Aorta (tissue), 5 donors: ENCODE measurements around the gene BTBD16. TPM values are rescaled to one million over a fixed set of nuclear protein-coding genes. Genes with fewer than 3 reads are reported as not detected.

Experiments
- ATAC-seq: fragments of 200-7000 bp; cut with Tn5 transposase; one replicate; pipeline ENCODE4 v1.9.1; 2022; ENCODE audit warnings: moderate library complexity; ENCODE audit not compliant: low FRiP score
- DNase-seq, 2 donors: peaks; one replicate each; pipeline ENCODE4 v3.0.0-alpha.2; 2020
- H3K27ac ChIP-seq, 2 donors: one replicate each; pipeline ENCODE4 v1.5.1; 2013; ENCODE audit warnings: low read length in 2 of 2, mild to moderate bottlenecking in 2 of 2, moderate library complexity in 2 of 2, control low read depth in 1 of 2, inconsistent platforms in 1 of 2, low read depth in 1 of 2
- H3K27me3 ChIP-seq, 2 donors: one replicate each; pipeline ENCODE4 v1.6.1; 2013; ENCODE audit warnings: control low read depth in 1 of 2, low read length in 1 of 2, mild to moderate bottlenecking in 1 of 2, moderate library complexity in 1 of 2; ENCODE audit not compliant: insufficient read depth in 2 of 2, control insufficient read depth in 1 of 2
- H3K36me3 ChIP-seq, 2 donors: one replicate each; pipeline ENCODE4 v1.6.1; 2013; ENCODE audit warnings: control low read depth in 1 of 2, low read length in 1 of 2, mild to moderate bottlenecking in 1 of 2; ENCODE audit not compliant: insufficient read depth in 2 of 2, control insufficient read depth in 1 of 2
- H3K4me1 ChIP-seq, 2 donors: one replicate each; pipeline ENCODE4 v1.6.1; 2013; ENCODE audit warnings: low read length in 2 of 2, control low read depth in 1 of 2, mild to moderate bottlenecking in 1 of 2, moderate library complexity in 1 of 2; ENCODE audit not compliant: insufficient read depth in 2 of 2, control insufficient read depth in 1 of 2
- H3K4me3 ChIP-seq, 2 donors: one replicate each; pipeline ENCODE4 v1.5.1; 2013; ENCODE audit warnings: low read length in 2 of 2, control low read depth in 1 of 2, mild to moderate bottlenecking in 1 of 2
- H3K9me3 ChIP-seq: one replicate; pipeline ENCODE4 v1.6.1; 2013; ENCODE audit warnings: mild to moderate bottlenecking, low read length; ENCODE audit not compliant: control insufficient read depth
- WGBS, 2 donors: extraction: QIAGEN DNeasy Blood & Tissue Kit; methylation state at CpG; one replicate each; pipeline ENCODE4 v1.1.7; 2013; 5-methylcytosine and 5-hydroxymethylcytosine counted together
- intact Hi-C, 2 donors: fragments of 100-400 bp; cut with DNase I; formaldehyde crosslinking; loops; one replicate each; pipeline versions ENCODE4 v1.14.2 to v1.15.0; 2022
- polyA plus RNA-seq, 2 donors: library from polyadenylated mRNA; stranded (reverse); fragments of 200-250 nt; gene quantifications; one replicate each; pipeline ENCODE4 v1.2.3, GENCODE V29; 2013
- total RNA-seq, 2 donors: library from RNA; stranded (reverse); fragmentation: NEBNext Ultra II Directional; extraction: Animal tissue kit (Norgen Biotek cat#: 25700); gene quantifications; one replicate each; pipeline ENCODE4 v1.2.1, GENCODE V29; 2021
- donor health status: healthy with polysubstance abuse.
- donor health status: Bipolar disorder and iron deficiency.
- donor health status: DM: no; HTN: no; CAD: no.
- donor health status: DM: no; HTN: no; CAD: no.
- donor health status: DM: yes; HTN: yes; CAD: no.

The BTBD16 gene
- total and polyA plus RNA-seq, 4 donors: 1.2 to 2.4 (median 2.3) TPM; not detected in 1

DNA sequence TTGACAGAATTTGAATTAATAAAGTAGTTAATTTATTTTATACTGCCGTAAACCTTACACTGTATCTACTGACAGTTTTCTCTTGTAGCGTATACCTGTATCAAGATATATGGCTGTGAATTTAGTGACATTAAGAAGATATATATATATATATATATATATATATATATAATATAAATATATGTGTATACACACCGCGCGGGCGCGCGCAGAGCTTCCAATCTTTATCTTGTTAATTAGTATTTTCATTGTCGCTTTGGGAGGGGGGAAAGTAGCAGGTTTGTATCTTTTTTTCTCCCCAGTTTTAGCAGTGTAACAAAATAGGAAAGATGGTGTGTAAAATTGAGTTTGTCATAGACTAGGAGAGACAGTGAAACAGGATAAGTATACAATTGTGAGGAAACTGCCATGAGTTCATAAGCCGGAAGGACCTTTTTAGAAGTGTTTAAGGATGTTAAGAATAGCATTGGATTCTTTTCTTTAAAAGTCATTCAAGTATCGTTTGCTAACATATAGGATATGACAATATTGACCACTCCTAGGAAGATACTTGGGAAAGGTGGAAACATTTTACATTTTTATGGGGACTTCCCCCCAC is 105.4 kb downstream of the BTBD16 start:
- Histone ChIP-seq H3K4me1 (no peaks in the 10 kb centered on the region), H3K27ac (no peak overlapping the region), H3K9me3 (no peaks in the 10 kb centered on the region), H3K4me3 (no peak overlapping the region), H3K27me3 (no peaks in the 10 kb centered on the region), H3K36me3 (no peaks in the 10 kb centered on the region)
- intact Hi-C loops: no loop called here
- DNase-seq (no peak), ATAC-seq (no peak)
- WGBS, 2 donors: 82% methylated on average over 11 of the region's 11 CpGs

DNA sequence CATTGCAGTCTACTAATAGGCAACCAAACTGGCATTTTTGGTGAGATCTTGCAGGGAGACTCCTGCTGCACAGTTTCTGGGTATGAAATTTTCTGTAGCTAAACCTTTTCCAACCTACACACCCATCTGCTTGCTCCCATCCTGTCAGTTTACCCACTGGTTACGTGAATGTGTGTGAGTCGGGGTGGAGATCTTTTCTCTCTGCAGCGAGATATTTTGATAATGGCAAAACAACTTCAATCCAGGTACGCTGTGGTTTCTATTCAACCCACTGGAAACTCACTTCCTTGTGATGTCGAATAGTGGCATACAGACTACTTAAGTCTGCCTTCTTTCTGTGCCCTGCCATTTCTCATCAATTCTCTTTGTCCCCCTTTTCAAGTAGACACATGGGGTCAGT is 107.9 kb downstream of the BTBD16 start:
- no peaks in the 10 kb centered on the region for H3K9me3 ChIP-seq
- H3K27me3 ChIP-seq: no peaks in the 10 kb centered on the region
- intact Hi-C loops: no loop called here
- WGBS, 2 donors: 98% methylated on average over 5 of the region's 5 CpGs
- no peak overlapping the region for H3K4me3 ChIP-seq
- ATAC-seq (no peak), DNase-seq (no peak)
- no peaks in the 10 kb centered on the region for H3K36me3 ChIP-seq
- no peaks in the 10 kb centered on the region for H3K4me1 ChIP-seq
- no peak overlapping the region for H3K27ac ChIP-seq

DNA sequence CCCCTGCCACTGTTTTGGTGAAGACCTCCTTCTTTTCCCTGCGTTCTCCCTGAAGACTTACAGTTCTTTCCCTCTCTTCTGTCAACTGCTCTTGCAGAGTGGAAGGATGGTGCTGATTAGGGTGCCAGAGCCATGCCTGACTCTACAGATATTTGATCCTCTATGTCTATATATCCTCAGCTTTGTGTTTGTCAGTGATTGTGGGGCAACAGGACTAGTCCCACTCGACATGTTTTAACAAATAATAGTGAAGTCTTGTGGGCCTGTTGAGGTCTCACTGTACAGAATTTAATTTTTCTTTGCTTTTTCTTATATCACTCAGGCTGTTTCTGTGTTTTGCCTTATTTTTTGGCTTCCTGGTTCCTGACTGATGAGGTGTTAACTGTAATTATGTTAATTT is 108.4 kb downstream of the BTBD16 start:
- H3K27me3 ChIP-seq: no peaks in the 10 kb centered on the region
- no peak overlapping the region for H3K27ac ChIP-seq
- ATAC-seq: no peak
- DNase-seq: no peak
- 91% methylated on average over 2 of the region's 2 CpGs for WGBS, 2 donors
- no peak overlapping the region for H3K4me3 ChIP-seq
- H3K36me3 ChIP-seq: no peaks in the 10 kb centered on the region
- no peaks in the 10 kb centered on the region for H3K4me1 ChIP-seq
- intact Hi-C loops: no loop called here
- no peaks in the 10 kb centered on the region for H3K9me3 ChIP-seq

DNA sequence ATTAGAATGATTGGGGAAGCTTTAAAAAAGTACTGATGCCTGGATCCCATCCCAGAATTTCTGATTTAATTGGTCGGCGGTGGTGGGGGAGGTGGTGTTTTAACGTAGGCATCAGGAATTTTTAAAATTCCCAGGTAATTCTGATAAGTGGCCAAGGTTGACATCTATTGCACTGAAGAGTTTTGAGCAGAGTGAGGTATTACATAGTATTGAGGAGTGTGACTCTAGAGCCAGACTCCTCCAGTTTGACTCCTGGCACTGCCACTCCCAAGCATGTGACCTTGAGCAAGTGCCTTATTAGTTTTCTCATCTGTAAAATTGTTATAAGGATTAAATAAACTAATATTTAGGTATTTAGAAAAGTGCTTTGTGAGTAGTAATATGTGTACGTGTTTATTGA is 109.6 kb downstream of the BTBD16 start:
- no peak overlapping the region for H3K4me3 ChIP-seq
- ATAC-seq (no peak), DNase-seq (no peak)
- H3K36me3 ChIP-seq: no peaks in the 10 kb centered on the region
- intact Hi-C loops: no loop called here
- no peaks in the 10 kb centered on the region for H3K9me3 ChIP-seq
- no peaks in the 10 kb centered on the region for H3K27me3 ChIP-seq
- H3K27ac ChIP-seq: no peak overlapping the region
- 88 to 89% methylated on average over 4 of the region's 4 CpGs for WGBS, 2 donors
- H3K4me1 ChIP-seq: no peaks in the 10 kb centered on the region

DNA sequence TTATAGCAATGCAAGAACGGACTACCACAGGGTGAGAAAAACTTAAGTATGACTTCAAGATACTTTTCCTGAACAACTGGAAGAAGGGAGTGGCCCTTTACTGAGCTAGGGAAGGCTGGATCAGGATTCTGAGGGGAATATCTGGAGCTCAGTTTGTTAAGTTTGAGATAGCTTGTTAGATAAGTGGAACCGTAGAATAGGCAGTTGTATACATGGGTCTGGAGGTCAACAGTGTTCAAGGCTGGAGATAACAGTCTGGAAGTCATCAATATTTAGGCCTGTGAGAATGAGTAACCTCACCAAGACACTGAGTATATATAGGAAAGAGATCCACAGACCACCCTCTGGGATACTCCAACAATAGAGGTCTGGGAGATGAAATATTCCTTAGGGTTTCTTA is 110.6 kb downstream of the BTBD16 start:
- no peaks in the 10 kb centered on the region for H3K27me3 ChIP-seq
- no peak for DNase-seq
- H3K4me3 ChIP-seq: no peak overlapping the region
- 70 to 95% methylated on average over 2 of the region's 2 CpGs for WGBS, 2 donors
- H3K27ac ChIP-seq: no peak overlapping the region
- no peak for ATAC-seq
- intact Hi-C loops: no loop called here
- H3K4me1 ChIP-seq: no peaks in the 10 kb centered on the region
- H3K36me3 ChIP-seq: no peaks in the 10 kb centered on the region
- no peaks in the 10 kb centered on the region for H3K9me3 ChIP-seq

DNA sequence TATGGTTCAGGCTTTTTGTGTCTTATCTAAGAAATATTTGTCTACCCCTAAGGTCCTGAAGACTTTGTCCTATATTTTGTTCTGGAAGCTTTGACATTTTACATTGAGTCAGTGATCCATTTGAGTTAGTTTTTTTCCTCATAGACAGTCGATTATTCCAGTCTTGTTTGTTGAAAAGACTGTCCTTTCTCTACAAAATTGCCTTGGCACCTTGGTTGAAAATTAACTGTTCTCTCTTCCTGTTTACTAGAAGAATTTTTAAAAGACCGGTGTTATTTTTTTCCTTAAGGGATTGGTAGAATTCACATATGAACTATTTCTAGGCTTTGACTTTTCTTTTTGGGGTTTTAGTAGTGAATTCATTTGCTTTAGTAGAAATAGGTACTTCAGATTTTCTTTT is 115.4 kb downstream of the BTBD16 start:
- Histone ChIP-seq H3K36me3 (no peaks in the 10 kb centered on the region), H3K4me1 (no peaks in the 10 kb centered on the region), H3K27ac (no peak overlapping the region), H3K4me3 (no peak overlapping the region), H3K27me3 (no peaks in the 10 kb centered on the region), H3K9me3 (no peaks in the 10 kb centered on the region)
- DNase-seq: no peak
- no peak for ATAC-seq
- 76 to 90% methylated on average over 2 of the region's 2 CpGs for WGBS, 2 donors
- intact Hi-C loops: no loop called here

DNA sequence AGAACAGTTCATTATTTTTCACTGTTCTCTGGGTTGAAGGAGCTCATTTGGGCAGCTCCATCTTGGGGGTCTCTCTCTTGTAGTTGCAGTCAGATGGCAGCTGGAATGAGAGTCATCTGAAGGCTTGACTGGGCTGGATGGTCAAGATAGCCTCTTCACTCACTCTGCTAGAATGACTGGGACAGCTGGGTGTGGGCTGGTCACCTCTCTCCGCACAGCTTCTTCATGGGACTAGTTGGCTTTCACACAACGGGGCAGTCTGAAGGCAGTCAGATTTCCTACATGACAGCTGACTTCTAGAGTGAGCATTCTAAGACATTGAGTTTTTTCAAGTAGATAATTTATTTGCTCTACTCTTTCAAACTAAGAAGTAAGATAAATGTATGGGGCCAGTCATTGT is 116.5 kb downstream of the BTBD16 start:
- DNase-seq (no peak), ATAC-seq (no peak)
- no peaks in the 10 kb centered on the region for H3K27me3 ChIP-seq
- 96 to 98% methylated on average over 2 of the region's 2 CpGs for WGBS, 2 donors
- intact Hi-C loops: no loop called here
- no peak overlapping the region for H3K27ac ChIP-seq
- H3K4me1 ChIP-seq: no peaks in the 10 kb centered on the region
- H3K4me3 ChIP-seq: no peak overlapping the region
- no peaks in the 10 kb centered on the region for H3K9me3 ChIP-seq
- no peaks in the 10 kb centered on the region for H3K36me3 ChIP-seq

Other genes with a start within 250 kb of the BTBD16 start
- 10 to 100 TPM; 39.8 to 46.1 TPM for gene PLEKHA1, start 103.4 kb downstream of the BTBD16 start, total RNA-seq
- 10 to 100 TPM; 16.3 to 17.0 TPM for gene PLEKHA1, start 103.4 kb downstream of the BTBD16 start, polyA plus RNA-seq
- not detected for gene ARMS2, start 183.4 kb downstream of the BTBD16 start, total RNA-seq
- gene ARMS2, start 183.4 kb downstream of the BTBD16 start, polyA plus RNA-seq: not detected
- 100 to 1,000 TPM; 261 to 386 TPM for gene HTRA1, start 190.3 kb downstream of the BTBD16 start, total RNA-seq
- 100 to 1,000 TPM; 324 to 465 TPM for gene HTRA1, start 190.3 kb downstream of the BTBD16 start, polyA plus RNA-seq